AG04450 (cell line): Measurements from ENCODE around the gene OVOL2. TPM values are rescaled to one million over a fixed set of nuclear protein-coding genes. Genes with fewer than 3 reads are reported as not detected.
"Not testable (repeated sequence)": the region's sequence is repeated elsewhere in the genome, so short reads cannot be mapped to it uniquely, and the experiment has no call there.

Experiments used
- CTCF ChIA-PET: fragments of 300-600, 350-600 bp; formaldehyde crosslinking; extraction: SDS; loops from one replicate; lab custom pipeline; 2022; ENCODE audit warnings: antibody characterized with exemption, inconsistent platforms; lab: Charles Lee
- POLR2A ChIA-PET: fragments of 350-600 bp; formaldehyde crosslinking; extraction: SDS; loops from one replicate; lab custom pipeline; 2021; ENCODE audit warnings: antibody characterized with exemption, inconsistent platforms; lab: Yijun Ruan, JAX
- DNase-seq: peaks from one replicate; pipeline ENCODE4 v3.0.0-alpha.2; 2011; ENCODE audit warnings: low read depth, low spot score
- H3K27ac ChIP-seq: one replicate; pipeline ENCODE4 v1.5.1; 2012; ENCODE audit warnings: low read depth, low read length, control low read depth
- H3K27me3 ChIP-seq: one replicate; pipeline ENCODE4 v1.6.0; 2012; ENCODE audit warnings: low read length; ENCODE audit not compliant: control insufficient read depth, insufficient read depth
- H3K4me3 ChIP-seq: 2 replicates; pipeline ENCODE4 v1.5.1; 2011; ENCODE audit warnings: mild to moderate bottlenecking, low read depth, low read length, control low read depth
- H3K9me3 ChIP-seq: 2 replicates; pipeline ENCODE4 v1.5.1; 2012; ENCODE audit warnings: low read length; ENCODE audit not compliant: control insufficient read depth, insufficient read depth
- polyA plus RNA-seq: library from polyadenylated mRNA; depleted of rRNA; stranded (reverse); fragments of >200 nt; gene quantifications from 2 replicates; pipeline ENCODE4 v1.2.3, GENCODE V29; 2011
- TF ChIP-seq, protein P1 (sequence below): IDR thresholded peaks from 2 replicates; pipeline ENCODE4 v1.5.1; 2011; ENCODE audit warnings: low read depth, low read length, control low read depth, inconsistent platforms

Gene OVOL2
- polyA plus RNA-seq, 1 experiment, result not detected

DNA sequence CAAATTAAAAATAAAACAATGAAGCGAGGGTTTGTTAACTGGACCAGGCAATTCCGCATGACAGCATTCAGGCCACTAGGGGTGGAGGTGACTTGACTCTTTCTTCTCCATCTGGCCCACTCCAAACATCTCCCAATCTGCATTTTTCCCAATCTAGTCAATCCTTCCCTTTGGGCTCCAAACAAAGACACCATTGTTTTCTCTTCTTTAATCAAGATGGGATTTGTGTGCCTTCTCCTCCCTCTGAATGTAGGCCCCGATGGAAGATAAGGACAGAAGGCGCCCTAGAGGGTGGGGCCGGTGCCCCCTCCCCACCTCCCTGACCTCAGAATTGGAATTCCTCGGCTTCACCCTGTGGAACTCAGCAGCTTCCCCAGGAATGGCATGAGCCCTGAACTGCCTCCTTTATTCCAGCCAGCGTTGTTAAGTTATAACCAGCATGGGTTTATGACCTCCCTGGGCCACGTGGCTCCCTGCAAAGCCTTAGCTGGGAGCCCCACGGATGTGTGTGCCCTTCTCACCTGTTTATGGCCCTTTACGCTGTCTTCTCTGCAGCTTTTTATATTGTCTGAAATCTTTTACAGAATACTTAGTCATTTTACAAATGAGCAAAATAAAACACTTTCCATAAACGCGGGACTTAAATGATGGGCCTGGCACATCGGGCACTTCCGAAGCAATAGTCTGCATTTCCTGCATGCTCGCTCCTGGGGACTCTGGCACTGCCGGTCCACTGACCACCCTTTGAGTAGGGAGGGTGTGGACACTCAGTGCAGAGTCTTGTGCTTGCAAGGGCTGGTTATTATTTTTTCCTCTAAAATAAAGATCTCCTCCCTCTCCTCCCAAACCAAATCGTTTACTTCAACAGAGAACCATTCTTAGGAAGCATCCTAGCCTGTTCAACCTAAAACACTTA, 24.5 kb downstream of the OVOL2 start:
- POLR2A ChIA-PET, result interaction anchor here (0.6 kb wide), 1 partner anchor 15 kb away, joined by 3 read pairs; no protein-coding TSS in a partner anchor

DNA sequence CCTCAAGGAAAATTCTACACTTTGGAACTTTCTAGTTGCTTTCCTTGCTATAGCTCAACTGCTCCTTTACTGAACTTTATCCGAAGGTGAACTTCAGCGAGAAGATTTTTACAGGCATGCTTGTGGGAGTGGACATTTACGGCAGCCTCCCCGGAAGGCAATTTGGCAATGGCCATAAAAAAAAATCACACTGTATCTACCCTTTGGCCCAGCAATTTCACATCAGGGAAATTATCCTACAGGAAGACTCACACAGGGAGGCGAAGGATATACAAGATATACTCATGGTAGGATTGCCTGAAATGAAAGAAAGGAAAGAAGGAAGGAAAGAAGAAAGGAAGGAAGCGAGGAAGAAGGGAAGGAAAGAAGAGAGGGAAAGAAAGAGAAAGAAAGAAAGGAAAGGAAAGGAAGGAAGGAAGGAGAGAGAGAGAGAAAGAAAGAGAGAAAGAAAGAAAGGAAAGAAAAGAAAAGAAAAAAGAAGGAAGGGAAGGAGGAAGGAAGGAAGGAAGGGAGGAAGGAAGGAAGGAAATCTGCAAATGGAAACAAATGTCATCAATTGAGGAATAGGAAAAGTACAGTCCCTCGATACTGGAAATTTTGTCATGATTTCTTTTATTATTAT, 25.7 kb downstream of the OVOL2 start:
- peaks cover 6% of the 10 kb centered on the region for H3K27me3 ChIP-seq
- TF ChIP-seq, protein P1, sequence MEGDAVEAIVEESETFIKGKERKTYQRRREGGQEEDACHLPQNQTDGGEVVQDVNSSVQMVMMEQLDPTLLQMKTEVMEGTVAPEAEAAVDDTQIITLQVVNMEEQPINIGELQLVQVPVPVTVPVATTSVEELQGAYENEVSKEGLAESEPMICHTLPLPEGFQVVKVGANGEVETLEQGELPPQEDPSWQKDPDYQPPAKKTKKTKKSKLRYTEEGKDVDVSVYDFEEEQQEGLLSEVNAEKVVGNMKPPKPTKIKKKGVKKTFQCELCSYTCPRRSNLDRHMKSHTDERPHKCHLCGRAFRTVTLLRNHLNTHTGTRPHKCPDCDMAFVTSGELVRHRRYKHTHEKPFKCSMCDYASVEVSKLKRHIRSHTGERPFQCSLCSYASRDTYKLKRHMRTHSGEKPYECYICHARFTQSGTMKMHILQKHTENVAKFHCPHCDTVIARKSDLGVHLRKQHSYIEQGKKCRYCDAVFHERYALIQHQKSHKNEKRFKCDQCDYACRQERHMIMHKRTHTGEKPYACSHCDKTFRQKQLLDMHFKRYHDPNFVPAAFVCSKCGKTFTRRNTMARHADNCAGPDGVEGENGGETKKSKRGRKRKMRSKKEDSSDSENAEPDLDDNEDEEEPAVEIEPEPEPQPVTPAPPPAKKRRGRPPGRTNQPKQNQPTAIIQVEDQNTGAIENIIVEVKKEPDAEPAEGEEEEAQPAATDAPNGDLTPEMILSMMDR, result no peak
- DNase-seq, result no peak
- POLR2A ChIA-PET, result no interaction called here
- no peak overlapping the region for H3K27ac ChIP-seq
- H3K4me3 ChIP-seq, result no peak overlapping the region
- CTCF ChIA-PET, result interaction anchor here (0.6 kb wide), 1 partner anchor 1596 kb away, joined by 5 read pairs; no protein-coding TSS in a partner anchor
- no peaks in the 10 kb centered on the region for H3K9me3 ChIP-seq

More for the DNA sequence above, 24.5 kb downstream of the OVOL2 start:
- Histone ChIP-seq H3K9me3 (no peaks in the 10 kb centered on the region), H3K27ac (no peak overlapping the region), H3K4me3 (no peak overlapping the region), H3K27me3 (peaks cover 6% of the 10 kb centered on the region)
- TF ChIP-seq, protein P1, result no peak
- CTCF ChIA-PET, result interaction anchor here (0.6 to 0.8 kb wide), 2 partner anchors 601 to 1595 kb away, joined by 3 to 5 read pairs; no protein-coding TSS in a partner anchor
- no peak for DNase-seq

- TF ChIP-seq, protein P1, result no peak
- Histone ChIP-seq H3K27me3 (peaks cover 6% of the 10 kb centered on the region), H3K27ac (no peak overlapping the region), H3K9me3 (no peaks in the 10 kb centered on the region), H3K4me3 (no peak overlapping the region)
- CTCF ChIA-PET, result no interaction called here
- POLR2A ChIA-PET, result no interaction called here
- DNase-seq, result no peak
These were observed 26.7 kb downstream of the OVOL2 start for GRCh38 chr20:18031050-18031449.

DNA sequence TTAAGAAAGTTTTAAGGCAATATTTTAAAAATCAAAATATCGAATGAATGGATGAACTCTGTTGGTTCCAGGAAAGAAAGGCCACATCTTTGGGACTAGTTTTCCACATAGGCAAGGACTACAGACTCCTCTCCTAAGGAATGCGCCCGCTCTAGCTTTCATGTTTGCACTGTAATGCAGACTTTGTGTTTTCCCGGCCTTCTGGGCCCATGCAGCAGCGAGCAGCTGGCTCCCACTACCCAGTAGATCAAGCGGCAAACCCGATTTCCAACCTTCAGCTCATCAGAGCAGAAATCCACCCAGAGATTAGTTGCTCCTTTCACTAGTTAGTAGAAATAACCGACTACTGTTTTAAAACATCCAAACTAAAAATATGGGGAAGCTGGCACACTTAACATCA, 27.7 kb downstream of the OVOL2 start:
- POLR2A ChIA-PET, result no interaction called here
- CTCF ChIA-PET, result no interaction called here

GRCh38 chr20:18027011-18027410, 30.7 kb downstream of the OVOL2 start:
- H3K9me3 ChIP-seq, CTCF ChIA-PET, H3K27ac ChIP-seq, POLR2A ChIA-PET, DNase-seq, H3K4me3 ChIP-seq, H3K27me3 ChIP-seq: not testable (repeated sequence)

More for the DNA sequence above, 27.7 kb downstream of the OVOL2 start:
- no peaks in the 10 kb centered on the region for H3K9me3 ChIP-seq
- H3K4me3 ChIP-seq, result no peak overlapping the region
- peaks cover 6% of the 10 kb centered on the region for H3K27me3 ChIP-seq
- no peak overlapping the region for H3K27ac ChIP-seq
- TF ChIP-seq, protein P1, result no peak
- DNase-seq, result no peak
